T47D (cell line): Measurements from ENCODE around the gene CHPF2.

Experiments used
- DNase-seq, 2 experiments: peaks; one replicate each; pipeline versions ENCODE4 v3.0.0 to v3.0.0-alpha.2; 2011 to 2012; ENCODE audit warnings: low read depth in 1 of 2, low spot score in 1 of 2
- JUND ChIP-seq: IDR thresholded peaks from 2 replicates; pipeline ENCODE4 v1.6.1; 2012; ENCODE audit warnings: low read depth
- in situ Hi-C: cut with HindIII; loops from 2 replicates; pipeline ENCODE4 v1.10.0; 2016; ENCODE audit warnings: low sequenced_read_pairs, low pct_unique_long_range_greater_than_20kb

Gene CHPF2

DNA sequence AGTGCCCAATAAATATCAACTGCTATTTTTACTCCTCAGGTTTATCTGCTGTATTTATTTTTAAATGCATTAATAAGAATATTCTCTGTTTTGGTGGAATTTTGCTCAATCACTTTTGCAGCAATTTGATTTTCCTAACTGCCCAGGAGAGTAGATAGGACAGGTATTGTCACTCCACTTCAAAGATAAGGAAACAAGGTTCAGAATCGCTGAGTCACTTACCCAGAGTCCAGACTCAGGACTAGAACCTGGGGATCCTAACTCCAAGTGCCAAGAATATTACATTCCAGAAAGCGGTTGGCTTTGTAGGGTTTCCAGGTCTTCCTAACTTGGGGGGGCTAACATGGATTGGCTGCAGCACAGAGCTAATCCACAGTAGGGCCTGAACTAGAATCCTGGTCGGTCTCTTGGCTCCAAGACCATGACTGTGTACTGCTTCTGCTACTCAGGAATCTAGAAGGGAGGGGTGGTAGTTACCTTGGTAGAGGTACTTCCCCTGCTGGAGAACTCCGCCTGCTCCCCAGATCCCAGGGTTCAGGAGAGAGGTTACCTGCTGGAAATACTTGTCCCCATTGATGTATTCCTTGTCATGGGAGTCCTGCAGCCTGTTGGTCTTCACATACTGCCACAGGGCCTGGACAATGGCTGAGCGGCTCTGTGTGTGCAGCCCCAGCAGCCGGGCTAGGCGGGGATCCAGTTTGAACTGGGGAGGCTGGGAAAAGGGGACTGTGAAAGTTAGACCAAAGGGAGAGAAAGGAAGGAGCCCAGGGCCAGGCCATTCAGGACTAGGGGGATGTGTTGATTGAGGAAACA, 8.9 kb downstream of the CHPF2 start:
- TF ChIP-seq JUND = no peak
- DNase-seq = no peak
- in situ Hi-C loops = no loop called here

DNA sequence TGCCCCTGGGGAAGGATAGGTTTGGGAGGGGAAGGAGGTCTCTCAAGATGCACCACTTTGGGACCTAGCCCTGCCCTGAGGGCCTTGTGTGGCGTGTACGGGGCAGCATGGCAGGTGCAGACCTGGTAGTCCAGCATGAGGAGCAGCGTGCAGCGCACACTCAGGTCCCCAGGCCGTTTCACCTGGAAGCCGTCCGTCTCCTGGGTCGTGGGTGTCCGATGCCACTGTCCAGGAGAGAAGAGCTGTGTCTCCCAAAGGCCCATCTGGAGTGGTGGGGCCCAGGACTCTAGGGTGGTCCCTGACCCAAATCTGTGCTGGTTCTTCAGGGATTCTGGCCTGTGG, 9.4 kb downstream of the CHPF2 start:
- TF ChIP-seq JUND = no peak
- no peak for DNase-seq
- in situ Hi-C loops = no loop called here

DNA sequence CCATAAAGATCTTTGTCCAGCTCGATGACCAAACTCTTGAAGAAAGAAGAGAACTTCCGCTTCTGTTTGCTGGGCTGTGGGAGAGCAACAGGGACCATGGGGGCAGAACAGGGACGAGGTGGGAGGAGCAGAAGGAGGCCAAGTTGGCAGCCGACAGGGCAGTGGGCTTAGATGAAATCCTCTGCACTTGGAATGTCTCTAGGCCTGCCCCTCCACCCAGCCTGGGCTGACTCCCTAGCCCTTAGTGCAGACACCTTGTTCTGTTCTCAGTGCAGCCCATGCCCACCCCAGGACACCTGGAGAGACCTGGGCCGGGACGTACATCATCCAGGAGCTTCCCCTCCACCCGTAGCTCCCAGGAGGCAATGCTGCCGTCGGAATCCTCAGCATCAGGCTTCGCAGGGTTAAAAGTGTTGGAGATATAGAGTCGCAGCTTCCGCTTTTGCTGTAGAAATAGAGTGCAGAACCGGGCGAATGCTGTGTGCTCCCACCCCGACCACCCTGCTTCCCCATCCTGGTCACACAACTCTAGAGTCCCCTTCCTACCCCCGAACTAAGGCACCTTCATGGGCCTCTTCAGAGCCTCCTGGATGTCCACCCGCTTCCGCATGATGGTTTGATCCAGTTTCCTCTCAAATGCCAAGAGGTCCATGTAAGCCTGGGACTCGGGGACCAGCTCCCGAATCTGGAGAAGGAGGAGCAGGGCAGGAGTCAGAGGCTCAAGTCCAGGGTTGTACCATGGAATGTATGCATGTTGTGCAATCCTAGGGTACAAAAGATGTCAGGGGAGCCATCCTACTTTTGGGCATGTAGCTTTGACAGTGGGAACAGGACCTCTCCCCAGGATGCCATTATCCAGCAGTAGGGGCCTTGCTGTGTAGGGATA, 10.1 kb downstream of the CHPF2 start:
- DNase-seq = no peak
- no peak for TF ChIP-seq JUND
- in situ Hi-C loops = no loop called here

DNA sequence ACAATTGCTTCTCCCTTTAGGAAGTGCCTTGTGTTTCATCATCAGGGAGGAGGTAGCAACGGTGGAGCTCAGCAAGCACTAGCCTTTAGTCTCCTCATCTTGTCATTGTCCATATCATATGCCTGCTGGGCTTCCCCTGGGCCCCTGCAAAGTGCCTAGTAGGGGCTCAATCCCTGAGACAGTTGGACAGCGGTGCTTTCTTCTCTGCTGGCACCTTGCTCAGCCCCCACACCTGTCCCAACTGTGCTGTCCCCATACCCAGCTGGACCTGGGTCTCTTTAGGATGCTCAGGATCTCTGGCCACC, 10.7 kb downstream of the CHPF2 start:
- no peak for DNase-seq
- in situ Hi-C loops = no loop called here
- no peak for TF ChIP-seq JUND

DNA sequence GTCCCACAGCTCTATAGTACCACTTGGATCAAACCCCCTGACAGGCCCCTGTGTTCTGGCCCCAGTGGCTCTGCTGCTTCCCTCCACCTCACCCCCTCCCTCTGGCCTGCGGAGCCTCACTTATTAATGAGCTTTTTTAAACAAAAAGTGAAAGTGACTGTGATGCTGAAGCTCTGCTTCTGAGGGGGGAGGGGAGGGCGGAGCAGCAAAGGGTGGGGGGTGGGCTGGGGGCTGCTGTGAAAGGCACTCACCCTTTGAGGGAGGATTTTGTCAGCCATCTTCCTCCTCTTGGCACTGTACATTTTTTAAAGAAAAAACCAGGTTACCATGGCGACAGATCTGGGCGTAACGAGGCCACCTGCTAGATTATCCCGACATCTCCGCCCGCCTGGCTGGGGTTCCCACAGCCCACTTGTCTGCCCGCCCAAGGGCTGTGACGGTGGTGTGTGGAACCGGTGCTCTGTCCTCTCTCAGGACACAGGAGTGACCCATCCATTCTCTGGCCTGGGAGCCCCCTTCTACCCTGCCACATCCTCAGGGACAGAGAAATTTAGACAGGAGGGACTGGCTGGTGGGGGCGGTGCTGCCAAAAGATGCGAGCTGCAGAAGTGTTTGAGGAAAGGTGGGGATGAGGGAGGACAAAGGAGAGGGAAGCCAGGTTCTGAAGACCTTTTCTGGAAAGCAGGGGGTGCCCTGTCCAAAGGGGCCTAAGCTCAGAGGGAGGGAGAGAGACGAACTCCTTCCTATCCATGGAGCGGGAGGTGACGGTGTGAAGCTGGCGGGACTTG, 11.3 kb downstream of the CHPF2 start:
- no peak for DNase-seq
- TF ChIP-seq JUND = no peak
- in situ Hi-C loops = no loop called here

DNA sequence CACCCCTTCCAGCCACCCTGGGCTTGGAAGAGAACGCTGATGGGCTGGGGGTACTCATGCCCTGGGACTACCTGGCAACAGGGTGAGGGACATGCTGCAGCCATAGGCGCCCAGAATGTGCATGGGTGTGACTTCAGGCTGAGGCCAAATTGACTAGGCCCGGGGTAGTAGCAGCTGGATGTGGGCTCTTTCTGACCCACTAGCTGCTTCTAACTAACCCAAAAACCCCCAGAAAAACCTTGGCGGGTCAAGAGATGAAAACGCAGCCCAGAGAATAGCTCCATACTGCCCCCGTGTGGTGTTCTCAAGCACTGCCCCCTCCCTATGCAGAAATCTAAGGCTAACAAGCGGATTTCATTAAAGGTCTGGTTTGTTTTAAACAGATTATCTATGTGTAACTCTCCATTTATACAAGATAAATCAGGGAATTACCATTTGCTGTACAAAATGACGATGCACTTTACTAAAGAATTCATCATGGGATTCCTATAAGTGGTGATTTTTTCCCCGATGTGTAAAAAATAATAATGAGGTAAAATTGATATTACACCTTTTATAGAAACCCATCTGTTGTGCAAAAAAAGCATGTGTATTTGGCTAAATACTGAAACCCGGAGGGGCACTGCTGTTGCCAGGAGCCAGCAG, 12.0 kb downstream of the CHPF2 start:
- in situ Hi-C loops = no loop called here
- TF ChIP-seq JUND = no peak
- DNase-seq = peak; percentile 38 to 59

DNA sequence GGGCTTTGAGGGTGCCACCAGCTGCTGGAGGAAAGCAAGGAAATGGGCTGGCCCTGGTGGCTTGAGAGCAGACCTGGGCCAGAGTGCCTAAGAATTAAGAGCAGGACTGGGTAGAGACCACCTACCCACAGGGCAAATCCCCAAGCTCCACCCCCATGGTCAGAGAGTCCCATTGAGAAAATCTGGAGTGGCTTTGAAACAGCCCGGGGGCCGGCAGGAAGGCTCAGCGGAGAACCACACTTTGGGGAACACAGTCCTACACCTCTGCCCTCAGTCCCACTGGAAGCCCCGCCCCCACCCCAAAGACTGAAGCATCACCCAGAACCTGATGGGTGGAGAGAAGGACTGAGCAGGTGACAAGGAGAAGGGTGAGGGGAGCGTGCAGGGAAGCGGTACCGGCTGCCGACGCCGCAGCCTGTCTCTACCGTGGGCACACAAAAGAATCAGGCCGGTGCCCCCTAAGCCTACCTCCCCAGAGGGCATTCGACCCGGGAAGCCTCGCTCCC, 12.6 kb downstream of the CHPF2 start:
- DNase-seq = no peak
- no peak for TF ChIP-seq JUND
- in situ Hi-C loops = no loop called here

DNA sequence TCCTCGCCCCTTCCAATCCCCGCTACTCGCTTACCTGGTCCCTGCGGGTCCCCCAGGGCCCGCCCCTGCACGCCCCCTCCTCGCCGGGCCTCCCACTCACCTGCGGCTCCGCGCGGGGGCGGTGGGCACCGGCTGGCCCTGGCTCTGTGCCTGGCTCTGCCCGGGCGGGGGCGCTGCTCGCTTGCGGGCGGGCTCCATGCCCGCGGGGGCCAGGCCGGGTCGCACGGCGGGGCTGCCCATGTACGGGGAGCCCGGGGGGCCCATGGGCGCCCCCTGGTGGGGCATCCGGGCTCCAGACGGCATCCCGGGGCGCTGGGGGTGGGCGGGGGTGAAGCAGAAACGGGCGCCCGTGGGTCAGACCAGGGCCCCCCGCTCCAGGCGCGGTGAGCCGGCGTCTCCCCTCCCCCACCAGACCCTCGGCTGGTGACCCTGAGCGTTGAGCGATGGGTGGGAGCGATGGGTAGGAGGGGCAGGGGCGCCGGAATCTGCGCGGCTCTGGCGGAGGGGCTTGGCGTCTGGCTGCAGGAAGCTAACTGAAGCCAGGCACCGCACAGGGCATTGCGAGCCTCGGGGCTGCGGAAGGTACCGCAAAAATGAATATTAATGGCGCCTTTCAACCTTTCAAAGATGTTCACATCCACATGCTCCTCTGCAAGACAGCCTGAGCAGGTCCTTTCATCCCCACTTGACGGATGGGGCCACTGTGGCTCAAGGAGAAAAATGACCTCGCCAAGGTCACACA, 13.2 kb downstream of the CHPF2 start:
- no peak for TF ChIP-seq JUND
- in situ Hi-C loops = no loop called here
- DNase-seq = no peak

DNA sequence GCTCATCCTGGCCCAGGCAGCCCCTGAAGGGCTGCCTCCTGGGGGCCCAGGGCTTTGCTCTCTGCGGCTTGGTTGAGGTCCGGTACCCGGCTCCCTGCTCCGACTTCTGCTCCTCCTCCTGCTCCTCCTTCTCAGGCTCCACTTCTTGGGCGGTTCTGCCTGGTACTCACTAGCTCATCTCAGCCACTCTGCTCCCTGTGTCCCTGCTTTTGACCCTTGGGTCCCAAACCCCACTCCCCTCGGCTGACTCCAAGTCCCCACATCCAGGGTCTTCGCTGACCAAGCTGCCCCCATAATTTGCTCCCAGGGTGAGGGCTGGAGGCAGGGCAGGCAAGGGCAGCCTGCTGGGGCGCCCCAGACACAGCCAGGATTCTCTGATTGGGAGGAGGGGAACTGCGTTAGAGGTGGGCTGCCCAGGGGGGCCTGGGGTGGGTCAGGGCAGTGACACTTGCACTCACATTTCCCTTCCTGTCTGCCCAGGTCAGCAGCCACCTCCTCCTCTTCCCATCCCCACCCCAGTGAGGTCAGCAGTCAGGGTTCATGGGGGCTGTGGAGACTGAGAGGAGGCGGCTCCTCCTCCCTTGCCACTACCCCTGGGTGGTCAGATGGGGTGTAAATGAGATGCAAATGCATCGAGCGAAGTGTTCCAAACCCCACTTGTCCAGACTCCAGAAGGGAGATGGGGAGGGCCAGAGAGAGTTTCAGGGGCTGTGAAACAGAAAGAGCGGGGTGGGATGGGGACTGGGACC, 14.0 kb downstream of the CHPF2 start:
- in situ Hi-C loops = no loop called here
- DNase-seq = no peak
- no peak for TF ChIP-seq JUND

DNA sequence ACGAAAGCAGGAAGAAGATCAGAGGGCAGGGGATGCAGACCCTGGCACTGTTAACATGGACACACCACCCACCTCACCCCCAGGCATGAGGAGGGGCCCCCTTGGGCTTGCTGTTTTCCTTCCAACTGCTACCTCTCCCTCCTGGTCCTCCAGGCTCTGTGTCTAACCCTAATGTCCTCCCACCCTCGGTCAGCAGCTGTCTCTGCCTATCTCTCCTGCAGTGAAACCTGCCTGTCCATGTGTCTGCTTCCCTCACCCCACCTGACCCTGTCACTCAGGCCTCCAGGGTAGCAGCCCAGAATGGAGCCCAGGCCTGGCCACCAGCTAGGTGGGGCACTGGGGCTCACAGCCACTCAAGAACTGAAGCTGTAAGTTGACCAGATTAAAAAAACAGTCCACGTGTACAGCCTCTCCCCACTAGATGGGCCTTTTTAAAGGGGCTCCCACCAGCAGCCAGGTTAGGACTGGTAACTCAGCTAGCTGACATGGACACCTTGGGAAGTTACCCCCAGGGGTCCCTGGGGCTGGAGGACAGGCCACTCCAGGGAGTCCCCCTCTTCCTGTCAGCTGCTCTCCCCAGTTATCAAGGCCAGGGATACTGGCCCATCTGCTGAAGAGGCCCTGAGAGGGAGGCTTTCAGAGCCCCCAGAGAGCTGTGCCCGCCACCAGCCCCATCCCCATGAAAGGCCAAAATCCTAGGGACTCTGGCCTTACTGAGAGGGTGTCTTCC, 14.7 kb downstream of the CHPF2 start:
- no peak for DNase-seq
- no peak for TF ChIP-seq JUND
- in situ Hi-C loops = no loop called here
